T follicular helper cell (primary cell): Measurements from ENCODE around the gene SLC4A2.

Source experiments
- DNase-seq: peaks from one replicate; pipeline ENCODE4 v3.0.0-alpha.2; 2020; ENCODE audit warnings: low read depth

The SLC4A2 gene

DNA sequence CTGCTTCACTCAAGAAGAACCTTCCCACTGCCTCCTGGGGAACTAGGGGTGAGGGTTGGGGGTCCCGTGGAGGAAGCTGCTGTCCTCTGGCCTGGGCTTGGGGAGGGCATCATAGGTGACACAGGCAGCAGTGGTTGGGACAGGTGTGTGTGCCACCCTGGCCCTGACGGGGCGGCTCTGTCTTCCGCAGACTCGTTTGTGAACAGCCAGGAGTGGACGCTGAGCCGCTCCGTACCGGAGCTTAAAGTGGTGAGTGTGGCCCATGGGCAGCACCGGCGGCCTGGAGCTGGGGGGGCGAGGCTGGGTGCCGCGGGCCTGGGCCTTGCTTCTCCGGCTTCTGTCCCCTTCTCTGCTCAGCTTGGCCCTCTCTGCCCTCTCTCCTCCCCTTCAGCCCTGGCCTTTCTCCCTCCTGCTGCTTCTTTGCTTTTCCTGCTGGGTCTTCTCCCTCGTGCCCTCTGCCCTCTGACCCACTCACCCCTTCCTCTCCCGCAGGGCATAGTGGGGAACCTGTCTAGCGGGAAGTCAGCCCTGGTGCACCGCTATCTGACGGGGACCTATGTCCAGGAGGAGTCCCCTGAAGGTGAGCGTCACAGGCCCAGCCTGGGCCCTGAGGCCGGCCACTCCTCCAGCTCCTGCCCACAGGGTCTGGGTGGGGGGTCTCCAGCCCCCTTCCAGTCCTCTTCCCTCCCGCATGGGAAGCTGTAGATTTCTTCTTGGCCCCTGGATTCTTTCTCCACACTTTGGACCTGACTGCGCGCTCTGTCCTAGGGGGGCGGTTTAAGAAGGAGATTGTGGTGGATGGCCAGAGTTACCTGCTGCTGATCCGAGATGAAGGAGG lies 57.4 kb downstream of the SLC4A2 start:
- no peak for DNase-seq

DNA sequence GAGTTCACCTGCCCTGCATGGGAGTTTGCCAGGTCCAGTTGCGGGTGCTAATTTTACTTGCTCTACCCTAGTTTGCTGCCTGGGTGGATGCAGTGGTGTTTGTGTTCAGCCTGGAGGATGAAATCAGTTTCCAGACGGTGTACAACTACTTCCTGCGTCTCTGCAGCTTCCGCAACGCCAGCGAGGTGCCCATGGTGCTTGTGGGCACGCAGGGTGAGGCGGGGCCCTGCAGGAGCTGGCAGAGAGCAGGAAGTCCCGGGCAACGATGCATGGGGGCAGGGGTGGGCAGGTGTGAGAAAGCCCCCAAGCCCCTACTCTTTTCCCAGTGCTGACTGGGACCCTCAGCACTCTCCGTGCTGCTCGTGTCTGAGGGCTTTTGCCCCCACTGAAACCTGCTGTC lies 58.2 kb downstream of the SLC4A2 start:
- DNase-seq, result peak; percentile 40

DNA sequence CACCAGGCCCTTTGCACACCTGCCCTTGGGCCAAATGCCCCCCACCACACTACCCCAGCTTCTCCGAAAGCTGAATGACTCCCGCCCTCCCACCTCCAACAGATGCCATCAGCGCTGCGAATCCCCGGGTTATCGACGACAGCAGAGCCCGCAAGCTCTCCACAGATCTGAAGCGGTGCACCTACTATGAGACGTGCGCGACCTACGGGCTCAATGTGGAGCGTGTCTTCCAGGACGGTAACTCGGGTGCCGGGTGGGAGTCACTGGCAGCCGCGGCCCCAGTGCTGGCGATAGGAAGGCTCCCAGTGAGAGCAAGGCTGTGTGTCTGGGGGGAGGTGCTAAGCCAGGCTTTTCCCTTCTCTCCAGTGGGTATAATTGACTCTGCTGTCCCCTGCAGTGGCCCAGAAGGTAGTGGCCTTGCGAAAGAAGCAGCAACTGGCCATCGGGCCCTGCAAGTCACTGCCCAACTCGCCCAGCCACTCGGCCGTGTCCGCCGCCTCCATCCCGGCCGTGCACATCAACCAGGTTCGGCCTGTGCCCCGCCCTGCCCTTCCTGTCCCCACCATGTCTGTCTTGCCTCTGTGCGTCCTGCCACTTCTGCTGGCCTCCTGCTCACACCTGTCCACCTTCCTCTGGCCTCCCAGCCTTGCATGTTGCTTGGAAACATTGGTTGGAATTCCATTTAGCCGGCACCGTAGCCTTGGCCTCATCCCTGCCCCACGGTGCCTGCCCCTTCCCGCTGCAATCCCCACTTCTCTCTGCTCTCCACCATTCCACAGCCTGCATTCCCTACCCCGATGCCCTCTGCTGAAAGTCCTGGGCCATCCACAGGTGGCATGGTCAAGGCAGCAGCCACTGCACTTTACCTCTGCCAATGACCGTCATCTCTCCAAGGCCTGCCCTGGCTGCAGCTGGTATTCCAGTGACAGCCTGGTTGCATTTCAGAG lies 59.0 kb downstream of the SLC4A2 start:
- no peak for DNase-seq

DNA sequence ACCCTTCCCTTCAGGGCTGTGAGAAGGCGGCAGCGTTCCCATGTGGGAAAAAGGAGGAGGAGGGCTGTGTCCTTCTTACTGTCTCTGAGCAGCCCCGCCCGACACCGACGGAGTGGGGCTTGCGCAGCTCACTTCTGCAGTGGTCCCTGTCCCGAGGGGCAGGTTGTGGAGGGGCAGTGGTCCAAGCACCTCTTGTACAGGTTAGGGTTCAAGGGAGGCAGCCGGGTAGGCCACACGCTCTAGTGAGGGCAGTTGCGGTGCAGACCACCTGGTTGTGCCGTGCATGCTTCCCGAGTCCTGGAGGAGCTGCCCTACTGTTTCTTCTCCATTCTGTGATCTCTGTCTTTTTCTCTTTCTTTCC lies 59.6 kb downstream of the SLC4A2 start:
- no peak for DNase-seq

DNA sequence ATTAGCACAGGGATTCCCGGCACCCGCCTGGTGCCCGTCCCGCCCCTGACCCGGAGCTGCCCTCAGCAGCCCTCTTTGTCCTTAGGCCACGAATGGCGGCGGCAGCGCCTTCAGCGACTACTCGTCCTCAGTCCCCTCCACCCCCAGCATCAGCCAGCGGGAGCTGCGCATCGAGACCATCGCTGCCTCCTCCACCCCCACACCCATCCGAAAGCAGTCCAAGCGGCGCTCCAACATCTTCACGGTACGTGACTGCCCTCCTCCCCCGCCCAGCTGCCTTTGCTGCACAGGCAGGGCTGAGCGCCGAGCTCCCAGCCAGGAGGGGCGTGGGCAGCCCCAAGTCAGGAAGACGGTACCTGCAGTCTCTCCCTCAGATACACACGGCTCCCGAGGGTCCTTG lies 60.5 kb downstream of the SLC4A2 start:
- DNase-seq, result no peak

DNA sequence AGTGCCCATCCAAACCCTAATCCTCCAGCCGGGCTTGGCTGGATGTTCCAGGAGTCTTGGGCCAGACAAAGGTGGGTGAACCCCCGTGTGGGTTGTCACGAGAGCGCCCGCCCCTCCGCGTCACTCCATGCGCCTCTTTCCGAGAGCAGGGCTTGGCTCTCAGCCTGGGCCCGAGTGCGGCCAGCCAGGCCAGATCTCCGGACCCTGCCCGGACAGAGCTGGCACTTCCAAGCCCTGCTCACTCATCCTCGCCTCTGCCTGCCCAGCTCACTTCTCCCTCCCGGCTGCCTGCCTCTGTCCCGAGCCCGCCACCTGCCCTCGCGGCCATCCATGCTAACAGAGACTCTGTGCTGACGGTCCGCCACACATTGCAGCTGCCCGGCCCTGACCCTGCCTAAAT lies 61.5 kb downstream of the SLC4A2 start:
- DNase-seq, result no peak

DNA sequence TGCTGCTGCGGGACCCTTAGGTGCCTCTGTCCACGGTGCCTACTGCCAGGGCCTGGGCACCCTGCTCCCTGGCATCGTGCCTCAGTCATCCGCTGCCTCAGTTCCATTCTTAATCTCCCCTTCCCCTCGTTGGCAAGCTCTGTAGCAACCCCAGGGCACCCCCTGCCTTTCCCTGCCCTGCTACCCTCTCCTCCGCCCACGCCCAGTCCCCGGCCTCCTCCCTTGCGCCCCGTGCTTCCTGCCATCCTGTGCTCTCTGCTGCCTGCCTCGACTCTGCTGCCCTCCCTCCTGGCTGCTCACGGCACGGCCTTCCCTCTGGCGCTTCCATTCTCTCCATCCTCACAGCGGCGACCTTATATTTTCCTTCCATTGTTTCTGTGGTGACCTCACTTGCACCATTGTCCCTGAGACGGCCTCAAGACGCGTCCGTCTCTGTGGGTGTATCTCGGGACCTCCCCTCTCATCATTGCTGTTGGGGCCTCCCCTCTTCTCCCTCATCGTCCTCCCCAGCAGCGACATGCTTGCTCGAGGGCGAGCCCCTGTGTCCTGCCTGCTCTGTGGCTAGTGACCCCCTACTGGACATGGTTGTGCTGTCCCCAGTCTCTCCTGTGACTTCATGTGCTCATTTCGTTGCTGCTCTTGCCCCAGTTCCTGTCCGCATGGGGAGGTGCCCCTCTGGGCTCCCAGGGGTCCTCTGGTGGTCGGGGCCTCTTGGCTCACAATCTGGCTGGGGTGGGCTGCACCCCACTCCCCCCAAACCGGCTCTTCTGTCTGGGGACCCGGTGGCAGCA lies 62.2 kb downstream of the SLC4A2 start:
- no peak for DNase-seq

DNA sequence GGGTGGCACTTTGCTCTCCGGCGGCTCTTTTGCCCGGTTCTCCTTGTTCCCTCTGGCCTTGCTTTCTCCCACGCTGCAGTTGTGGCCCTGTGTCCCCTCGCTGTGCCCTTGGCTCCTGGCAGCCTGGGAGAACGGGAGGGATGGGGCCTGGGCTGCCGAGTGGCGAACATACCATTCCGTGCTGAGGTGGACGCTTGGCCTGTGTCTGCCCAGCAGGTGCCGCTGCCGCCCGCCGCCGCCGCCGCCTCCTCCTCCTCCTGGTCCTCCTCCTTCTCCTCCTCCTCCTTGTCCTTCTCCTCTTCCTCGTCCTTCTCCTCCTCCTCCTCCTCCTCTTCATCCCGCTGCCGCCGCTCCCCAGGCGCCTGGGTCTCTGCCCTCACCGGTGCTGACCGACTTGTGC lies 62.9 kb downstream of the SLC4A2 start:
- DNase-seq, result no peak

DNA sequence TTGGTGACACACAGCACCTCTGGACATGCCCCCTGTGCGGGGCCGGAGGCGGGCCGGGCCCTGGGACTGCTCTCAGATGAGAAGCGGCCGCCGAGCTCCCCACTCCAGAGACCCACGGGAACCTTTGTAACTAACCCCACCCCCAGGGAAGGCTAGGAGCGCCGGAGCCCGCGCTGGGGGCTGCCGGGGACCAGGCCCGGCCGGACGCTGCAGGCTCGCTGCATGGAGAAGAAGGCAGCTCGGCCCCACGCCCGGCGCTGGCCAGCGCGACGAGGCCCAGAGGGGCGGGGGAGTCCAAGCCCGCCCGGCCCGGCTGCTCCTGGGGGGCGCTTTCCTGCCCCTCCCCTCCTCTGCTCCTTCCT lies 63.4 kb downstream of the SLC4A2 start:
- no peak for DNase-seq

DNA sequence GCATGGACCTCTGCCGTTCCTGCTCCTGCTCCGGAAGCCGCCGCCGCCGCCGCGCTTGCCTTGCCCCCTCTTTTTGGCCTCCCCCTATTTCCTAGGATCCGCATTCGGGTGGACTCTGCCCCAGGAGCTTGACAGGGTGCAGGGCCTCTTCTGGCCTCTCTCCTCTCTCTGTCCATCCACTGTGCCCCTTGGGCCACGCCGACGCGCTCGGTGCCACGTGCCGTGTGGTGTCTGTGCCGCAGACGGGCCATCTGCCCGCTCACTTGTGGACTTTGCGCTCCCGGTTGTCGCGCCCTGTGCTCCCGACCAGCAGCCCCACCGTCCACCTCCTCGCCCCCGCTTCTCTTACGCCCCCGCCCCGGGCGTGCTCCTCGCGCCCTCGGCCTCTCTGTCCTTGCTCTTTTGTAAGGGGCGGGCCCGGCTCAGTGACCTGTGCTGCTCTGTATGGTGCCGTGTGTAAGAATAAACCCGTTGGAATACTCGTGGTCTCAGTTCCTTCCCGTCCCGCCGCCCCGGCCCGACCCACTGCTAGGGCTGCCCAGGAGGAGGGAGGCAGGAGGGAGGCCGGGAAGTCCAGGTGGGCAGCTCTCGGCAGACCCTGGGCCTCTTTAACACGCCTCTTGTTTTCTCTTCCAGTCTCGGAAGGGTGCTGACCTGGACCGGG lies 63.9 kb downstream of the SLC4A2 start:
- DNase-seq, result no peak

DNA sequence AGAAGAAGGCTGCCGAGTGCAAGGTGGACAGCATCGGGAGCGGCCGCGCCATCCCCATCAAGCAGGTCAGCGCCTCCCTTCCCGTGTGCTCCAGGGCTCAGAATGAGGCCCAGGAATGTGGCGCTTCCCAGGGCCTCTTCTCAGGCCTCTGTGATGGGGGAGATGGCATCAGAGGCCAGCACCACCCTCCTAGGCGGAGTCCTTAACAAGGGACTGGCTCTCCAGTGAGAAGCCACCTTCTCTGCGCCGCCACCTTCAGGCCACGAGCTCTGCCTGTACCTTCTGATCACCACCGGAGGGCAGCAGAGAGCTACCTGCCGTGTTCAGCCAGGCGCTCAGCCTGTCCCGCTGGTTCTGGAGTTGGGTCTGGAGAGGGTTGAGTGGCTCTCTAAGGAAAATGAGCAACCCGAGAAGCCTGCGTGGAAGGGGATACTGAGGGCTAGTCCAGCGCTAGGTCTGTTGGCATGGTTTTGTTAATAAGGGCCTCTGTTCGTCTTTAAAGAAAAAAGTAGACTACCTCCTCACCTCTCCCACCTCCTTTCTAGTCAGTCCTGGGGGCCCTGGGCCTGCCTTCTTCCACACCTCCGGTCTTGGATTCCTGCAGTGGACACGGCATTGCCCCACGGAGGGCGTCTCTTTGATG lies 64.6 kb downstream of the SLC4A2 start:
- DNase-seq, result peak; percentile 77

DNA sequence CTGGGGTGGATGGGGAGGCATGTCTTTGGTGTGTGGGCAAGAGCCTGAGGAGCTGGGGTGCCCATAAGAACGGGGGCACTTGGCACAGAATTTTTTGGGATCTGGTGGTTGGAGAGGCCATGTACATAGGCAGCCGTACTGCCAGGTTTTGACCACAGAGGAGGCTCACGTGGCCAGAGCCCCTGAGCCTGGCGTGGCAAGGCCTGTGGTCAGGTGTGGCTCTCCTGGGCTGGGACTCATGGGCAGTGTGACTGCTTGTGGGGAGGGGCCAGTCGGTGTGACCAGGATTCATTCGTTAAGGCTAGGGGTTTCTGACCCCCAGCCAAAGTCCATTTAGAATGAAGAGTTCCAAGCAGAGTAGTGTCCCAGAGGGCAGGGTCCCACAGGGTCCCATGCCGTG lies 65.1 kb downstream of the SLC4A2 start:
- DNase-seq, result no peak

DNA sequence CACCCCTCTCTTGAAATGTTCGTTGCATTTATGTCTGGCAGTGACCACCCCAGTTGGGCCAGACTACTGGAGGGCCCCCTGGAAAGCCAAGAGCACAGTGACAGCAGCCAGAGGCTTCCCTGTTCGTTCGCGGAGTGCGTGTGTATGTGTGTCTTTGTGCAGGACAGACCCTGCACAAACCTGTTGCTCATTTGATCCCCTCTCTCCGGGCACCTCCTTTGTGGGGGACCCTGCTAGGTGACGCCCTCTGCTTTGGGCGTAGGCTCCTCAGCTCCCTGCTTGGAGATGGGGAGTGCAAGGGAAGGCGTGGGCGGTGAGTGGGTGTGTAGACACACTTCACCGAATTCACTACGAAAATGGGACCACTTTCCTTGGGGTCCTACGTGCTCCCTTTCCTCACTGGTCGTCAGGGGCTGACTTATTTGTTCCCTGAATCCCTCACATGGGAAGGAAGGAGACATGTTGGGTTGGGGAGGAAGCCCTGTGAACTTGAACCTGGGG lies 65.6 kb downstream of the SLC4A2 start:
- no peak for DNase-seq

DNA sequence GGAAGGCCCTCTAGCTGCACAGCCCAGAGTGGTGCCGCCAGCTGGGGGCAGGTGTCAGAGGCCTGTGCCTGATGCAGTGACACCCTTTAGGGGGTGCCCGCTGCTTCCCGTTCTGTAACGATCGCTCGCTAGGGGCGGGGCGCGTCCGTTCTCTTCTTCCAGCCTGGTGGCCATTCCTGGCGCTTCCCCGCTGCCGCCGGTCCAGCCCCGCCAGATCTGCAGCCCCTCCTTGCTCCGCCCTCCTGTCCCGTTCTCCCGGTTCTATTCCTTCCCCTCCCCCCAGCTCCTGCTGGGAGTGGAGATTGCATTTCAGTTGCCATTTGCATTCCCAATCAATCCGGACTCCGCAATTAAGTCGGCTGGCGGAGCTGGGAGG lies 66.1 kb downstream of the SLC4A2 start:
- no peak for DNase-seq

DNA sequence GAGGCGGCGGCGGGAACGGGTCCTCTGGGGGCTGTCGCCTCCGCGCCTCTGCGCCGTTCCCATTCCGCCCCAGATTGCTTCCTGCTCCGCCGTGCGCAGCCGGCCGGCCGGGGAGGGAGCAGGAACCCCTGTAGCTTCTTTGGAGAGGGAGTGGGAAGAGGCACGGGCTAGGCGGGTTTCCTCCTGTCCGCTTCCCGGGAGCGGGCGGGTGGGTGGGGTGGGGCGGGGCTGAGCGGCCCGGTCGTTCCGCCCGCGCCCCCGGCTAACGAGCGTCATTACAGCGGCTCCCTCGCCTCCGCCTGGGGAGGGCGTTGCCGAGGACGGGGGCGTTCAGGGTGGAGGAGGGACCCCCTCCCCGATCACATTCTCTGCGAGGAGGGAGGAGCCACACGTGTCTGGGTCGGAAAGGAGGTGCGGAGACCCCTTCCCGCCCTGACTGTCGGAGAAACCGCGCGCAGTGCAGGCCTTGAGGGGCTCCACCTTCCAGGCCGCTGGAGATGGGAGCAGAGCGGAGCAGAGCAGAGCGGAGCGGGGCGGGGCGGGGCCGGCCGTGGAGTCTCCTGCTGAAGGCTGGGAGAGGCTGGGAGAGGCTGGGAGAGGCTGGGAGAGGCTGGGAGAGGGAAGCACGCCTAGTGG lies 66.6 kb downstream of the SLC4A2 start:
- no peak for DNase-seq
